MG63 (cell line): ENCODE results near the gene SH2B2. TPM values are rescaled to one million over a fixed set of nuclear protein-coding genes. Genes with fewer than 3 reads are reported as not detected.
A peak's percentile ranks its signal among the peaks of the same experiment; 100 is the strongest.

Experiments
- DNase-seq: peaks from one replicate; pipeline ENCODE4 v3.0.0-alpha.2; 2020
- H3K27me3 ChIP-seq: fragments of 250-450 bp; sonication (Bioruptor Pico); 2 replicates; pipeline ENCODE4 v1.5.1; 2020; ENCODE audit warnings: mild to moderate bottlenecking, moderate library complexity
- H3K36me3 ChIP-seq: fragments of 250-450 bp; sonication (Bioruptor Pico); 2 replicates; pipeline ENCODE4 v1.5.1; 2020; ENCODE audit warnings: mild to moderate bottlenecking, moderate library complexity
- H3K4me3 ChIP-seq: fragments of 250-450 bp; sonication (Bioruptor Pico); 2 replicates; pipeline ENCODE4 v1.5.1; 2020; ENCODE audit warnings: mild to moderate bottlenecking, moderate library complexity
- H3K9me3 ChIP-seq: fragments of 250-450 bp; sonication (Bioruptor Pico); 2 replicates; pipeline ENCODE4 v1.5.1; 2020; ENCODE audit warnings: mild to moderate bottlenecking, moderate library complexity
- total RNA-seq: library from RNA; depleted of rRNA; stranded (reverse); fragments of >200 nt; shearing (Covaris generic); gene quantifications from 2 replicates; pipeline ENCODE4 v1.2.3, GENCODE V29; 2014; ENCODE audit warnings: low replicate concordance; rRNA removed

SH2B2 gene
- 0.40 and 1.3 TPM in 2 replicates for total RNA-seq

DNA sequence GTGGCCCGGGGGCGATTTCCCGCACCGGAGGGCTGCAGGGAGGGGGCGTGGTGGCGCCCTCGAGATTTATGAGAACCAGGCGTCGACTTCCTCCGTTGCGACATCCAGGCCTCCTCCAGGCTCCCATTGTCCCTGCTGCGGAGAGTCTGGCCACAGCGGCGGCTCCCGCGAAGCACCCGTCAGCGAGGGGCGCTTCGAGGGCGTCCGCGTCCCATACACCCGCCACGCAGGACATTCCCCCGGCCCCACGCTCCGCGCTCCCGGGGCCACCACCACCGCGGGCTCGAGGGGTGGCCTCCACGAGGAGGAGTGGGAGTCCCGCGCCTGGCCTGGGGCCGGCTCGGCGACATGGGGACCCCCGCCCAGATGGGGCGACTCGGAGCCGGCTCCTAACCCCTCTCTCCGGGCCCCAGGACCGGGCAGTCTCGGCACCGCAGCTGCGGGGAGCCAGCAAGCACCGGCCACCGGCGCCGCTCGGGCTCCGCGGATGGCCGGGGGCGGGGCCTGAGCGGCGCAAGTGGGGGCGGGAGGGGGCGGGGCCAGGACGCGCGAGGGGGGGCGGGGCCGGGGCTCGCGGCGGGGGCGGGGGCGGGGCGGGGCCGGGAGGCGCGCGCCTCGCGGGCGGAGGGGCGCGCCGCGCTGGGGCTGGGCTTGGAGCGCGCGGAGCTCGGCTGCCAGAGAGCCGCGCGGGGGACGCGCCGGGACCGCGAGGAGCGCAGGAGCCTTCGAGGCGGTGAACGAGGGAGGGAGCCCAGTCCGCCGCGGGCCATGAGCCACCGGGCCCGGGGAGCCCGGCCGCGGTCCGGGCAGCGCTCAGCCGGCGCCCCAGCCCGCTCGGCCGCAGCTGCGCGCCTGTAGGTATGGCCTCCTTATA is at the start of gene SH2B2:
TSS of gene SH2B2 (plus strand) at position 632 of the 874 bp plus-strand sequence. CDS start 13,683 bp downstream, outside the sequence.
- peak; percentile 28 for DNase-seq
- H3K27me3 ChIP-seq, result no peaks in the 10 kb centered on the region
- H3K9me3 ChIP-seq, result no peaks in the 10 kb centered on the region
- H3K36me3 ChIP-seq, result no peaks in the 10 kb centered on the region
- H3K4me3 ChIP-seq, result peak within 1 kb of the TSS; percentile 49

DNA sequence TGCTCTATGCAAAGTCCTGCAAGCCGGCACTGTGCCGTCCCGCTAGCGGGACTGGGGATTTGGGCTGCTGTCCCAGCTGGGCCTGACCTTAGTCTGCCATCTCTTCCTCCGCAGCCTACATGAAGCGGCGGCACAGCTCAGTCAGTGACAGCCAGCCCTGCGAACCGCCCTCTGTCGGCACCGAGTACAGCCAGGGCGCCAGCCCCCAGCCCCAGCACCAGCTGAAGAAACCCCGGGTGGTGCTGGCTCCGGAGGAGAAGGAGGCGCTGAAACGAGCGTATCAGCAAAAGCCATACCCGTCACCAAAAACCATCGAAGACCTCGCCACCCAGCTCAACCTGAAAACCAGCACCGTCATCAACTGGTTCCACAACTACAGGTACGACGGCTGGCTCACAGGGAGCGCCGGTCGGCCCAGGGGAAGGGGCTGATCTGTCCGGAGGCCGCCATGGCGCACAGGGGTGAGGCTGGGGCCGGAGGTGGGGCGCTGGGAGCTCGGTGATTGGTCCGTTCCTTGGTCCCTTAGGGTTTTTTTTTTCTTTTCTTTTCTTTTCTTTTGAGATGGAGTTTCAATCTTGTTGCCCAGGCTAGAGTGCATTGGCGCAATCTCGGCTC is 47.4 kb upstream of the SH2B2 start:
- no peak for DNase-seq
- H3K36me3 ChIP-seq, result no peaks in the 10 kb centered on the region
- H3K4me3 ChIP-seq, result no peak overlapping the region
- no peaks in the 10 kb centered on the region for H3K9me3 ChIP-seq
- H3K27me3 ChIP-seq, result no peaks in the 10 kb centered on the region

DNA sequence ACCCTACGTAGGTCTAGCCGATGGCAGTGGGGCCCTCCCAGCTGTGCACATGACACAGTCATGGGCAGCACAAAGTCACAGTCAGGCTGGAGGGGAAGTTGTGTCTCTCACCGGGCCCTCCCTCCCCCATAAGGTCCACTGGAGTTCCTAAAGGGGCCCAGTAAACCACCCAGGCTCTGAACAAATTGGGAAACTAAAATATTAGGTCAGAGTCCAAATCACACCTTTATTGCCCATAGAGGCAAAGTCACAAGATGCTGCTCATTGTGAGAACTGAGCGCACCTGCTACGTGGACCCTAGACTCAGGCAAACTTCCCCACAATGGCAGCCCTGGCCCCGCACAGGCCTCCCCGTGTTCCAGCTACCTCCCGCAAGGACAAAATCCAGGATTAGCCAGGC is 45.2 kb upstream of the SH2B2 start:
- Histone ChIP-seq H3K9me3 (no peaks in the 10 kb centered on the region), H3K36me3 (no peaks in the 10 kb centered on the region), H3K4me3 (no peak overlapping the region), H3K27me3 (no peaks in the 10 kb centered on the region)
- no peak for DNase-seq

DNA sequence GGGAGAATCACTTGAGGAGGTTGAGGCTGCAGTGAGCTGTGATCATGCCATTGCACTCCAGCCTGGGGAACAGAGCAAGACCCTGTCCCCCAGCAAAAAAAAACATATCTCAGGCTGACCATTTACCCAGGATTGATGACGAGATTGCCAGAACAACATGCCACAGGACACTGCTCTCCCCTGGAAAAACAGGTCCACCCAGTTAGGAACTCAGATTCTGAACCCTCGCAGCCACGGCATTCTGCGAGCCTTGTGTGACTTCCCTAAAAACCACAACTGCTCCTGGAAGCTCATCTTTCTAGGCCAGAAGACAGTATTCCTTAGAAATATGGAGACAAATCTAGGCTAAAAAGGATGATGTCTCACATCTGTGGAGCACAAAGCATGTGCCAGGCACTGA is 42.1 kb upstream of the SH2B2 start:
- DNase-seq, result no peak
- no peaks in the 10 kb centered on the region for H3K36me3 ChIP-seq
- H3K9me3 ChIP-seq, result no peaks in the 10 kb centered on the region
- H3K4me3 ChIP-seq, result no peak overlapping the region
- H3K27me3 ChIP-seq, result no peaks in the 10 kb centered on the region

DNA sequence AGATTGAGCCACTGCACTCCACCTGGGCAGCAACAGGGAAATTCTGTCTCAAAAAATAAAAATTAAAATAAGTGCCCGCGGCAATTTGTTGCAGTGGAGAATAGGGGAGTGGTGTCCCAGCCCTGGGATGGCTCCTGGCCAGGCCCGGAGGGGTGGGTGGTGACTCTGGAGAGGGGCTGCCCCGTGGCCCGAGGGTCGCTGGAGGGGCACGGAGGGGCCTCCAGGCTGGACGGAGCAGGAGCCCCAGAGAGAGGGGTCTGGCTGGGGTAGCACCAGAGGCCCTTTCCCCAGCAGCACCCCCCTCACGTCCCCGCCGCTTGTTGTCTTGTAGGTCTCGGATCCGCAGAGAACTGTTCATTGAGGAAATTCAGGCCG is 38.6 kb upstream of the SH2B2 start:
- no peaks in the 10 kb centered on the region for H3K9me3 ChIP-seq
- no peaks in the 10 kb centered on the region for H3K36me3 ChIP-seq
- H3K4me3 ChIP-seq, result no peak overlapping the region
- H3K27me3 ChIP-seq, result no peaks in the 10 kb centered on the region
- DNase-seq, result no peak

DNA sequence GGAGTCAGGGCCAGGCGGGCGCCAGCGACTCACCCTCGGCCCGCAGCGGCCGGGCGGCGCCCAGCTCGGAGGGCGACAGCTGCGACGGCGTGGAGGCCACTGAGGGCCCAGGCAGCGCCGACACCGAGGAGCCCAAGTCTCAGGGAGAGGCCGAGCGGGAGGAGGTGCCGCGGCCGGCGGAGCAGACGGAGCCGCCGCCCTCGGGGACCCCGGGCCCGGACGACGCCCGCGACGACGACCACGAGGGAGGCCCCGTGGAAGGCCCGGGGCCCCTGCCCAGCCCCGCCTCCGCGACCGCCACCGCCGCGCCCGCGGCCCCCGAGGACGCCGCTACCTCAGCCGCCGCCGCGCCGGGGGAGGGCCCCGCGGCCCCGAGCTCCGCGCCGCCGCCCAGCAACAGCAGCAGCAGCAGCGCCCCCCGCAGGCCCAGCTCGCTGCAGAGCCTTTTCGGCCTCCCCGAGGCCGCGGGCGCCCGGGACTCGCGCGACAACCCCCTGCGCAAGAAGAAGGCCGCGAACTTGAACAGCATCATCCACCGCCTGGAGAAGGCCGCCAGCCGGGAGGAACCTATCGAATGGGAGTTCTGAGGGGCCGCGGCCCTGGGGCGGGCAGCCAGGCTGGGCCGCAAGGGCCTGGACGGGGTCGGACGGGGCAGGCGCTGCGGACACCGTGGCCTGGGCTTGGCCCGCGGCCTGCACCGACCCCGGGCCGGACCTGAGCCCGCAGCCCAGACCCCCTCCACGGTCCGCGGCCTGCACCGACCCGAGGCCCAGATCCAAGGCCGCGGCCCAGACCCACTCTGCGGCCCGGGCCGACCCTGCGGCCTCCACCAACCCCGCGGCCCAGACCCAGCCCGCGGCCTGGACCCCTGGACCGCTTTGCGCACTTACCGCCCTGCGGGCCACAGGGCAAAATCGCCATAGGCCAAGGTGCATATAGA is 37.9 kb upstream of the SH2B2 start:
- no peak for DNase-seq
- H3K36me3 ChIP-seq, result no peaks in the 10 kb centered on the region
- H3K27me3 ChIP-seq, result no peaks in the 10 kb centered on the region
- H3K9me3 ChIP-seq, result no peaks in the 10 kb centered on the region
- H3K4me3 ChIP-seq, result no peak overlapping the region

DNA sequence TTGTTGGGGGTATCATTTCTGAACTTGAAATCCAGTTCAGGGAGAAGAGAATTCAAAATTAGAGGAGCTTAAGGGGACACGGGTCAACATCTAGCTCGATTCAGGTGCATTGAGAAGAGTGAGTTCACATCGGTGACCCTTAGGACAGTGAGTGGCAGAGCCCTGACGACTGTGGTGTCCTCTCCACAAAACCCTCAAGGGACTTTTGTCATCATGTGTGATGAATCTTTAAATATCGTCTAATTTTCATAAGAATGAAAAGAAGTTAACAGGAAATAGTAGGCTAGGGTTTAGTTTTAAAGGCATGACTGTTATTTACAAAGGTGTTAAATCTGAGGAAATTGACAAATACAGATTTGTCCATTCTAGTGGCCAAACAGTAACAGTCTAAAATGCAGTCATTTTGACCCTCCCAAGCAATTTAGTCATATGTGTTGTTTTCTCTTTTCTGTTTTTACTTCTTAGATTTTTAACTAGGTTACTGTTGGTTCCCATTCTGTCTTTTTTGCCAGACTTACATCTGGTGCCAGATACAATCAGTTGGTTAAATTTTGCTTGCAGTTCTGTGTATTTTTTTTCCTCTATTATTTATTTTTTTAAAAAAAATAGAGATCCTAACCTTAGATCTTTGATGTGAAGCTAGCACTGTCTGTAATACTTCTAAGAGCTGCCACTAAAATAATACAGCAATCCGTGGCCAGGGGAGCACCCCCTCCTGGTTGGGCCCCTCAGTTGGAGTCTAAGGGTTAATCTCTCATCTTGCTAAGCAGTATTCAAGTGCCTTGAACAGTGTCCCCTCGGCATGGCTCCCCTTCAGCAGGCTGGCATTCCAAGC is 34.9 kb upstream of the SH2B2 start:
- no peaks in the 10 kb centered on the region for H3K36me3 ChIP-seq
- H3K4me3 ChIP-seq, result no peak overlapping the region
- no peaks in the 10 kb centered on the region for H3K9me3 ChIP-seq
- no peak for DNase-seq
- H3K27me3 ChIP-seq, result no peaks in the 10 kb centered on the region

DNA sequence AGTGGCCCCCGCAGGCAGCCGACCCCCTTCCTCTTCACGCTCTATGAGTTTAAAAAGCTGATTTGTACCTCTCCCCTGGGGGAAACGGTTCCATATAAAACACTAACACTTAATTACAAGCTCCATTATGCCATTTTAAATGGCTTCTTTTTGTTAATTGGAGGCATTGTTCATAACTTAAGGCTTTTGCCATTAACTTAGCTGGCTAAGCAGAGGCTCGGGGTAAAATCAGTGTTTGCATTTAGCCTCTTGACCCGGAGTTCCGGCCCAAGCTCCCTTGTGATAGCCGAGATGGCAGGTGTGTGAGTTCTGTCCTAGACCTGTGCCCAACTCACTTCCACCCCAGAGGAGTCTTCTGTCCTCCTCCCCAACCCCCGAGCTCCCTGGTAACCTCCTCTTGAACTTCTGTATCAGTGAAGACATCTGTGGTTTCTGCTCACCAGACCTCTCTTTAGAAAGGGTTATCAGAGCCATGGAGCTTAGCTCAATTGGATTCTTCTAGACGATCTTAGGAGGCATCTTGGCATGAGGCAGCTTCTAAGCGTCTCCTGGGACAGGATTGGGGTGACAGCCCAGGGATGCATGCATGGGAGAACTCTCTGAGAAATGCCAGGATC is 34.2 kb upstream of the SH2B2 start:
- no peaks in the 10 kb centered on the region for H3K27me3 ChIP-seq
- H3K9me3 ChIP-seq, result no peaks in the 10 kb centered on the region
- no peak for DNase-seq
- H3K36me3 ChIP-seq, result no peaks in the 10 kb centered on the region
- no peak overlapping the region for H3K4me3 ChIP-seq

DNA sequence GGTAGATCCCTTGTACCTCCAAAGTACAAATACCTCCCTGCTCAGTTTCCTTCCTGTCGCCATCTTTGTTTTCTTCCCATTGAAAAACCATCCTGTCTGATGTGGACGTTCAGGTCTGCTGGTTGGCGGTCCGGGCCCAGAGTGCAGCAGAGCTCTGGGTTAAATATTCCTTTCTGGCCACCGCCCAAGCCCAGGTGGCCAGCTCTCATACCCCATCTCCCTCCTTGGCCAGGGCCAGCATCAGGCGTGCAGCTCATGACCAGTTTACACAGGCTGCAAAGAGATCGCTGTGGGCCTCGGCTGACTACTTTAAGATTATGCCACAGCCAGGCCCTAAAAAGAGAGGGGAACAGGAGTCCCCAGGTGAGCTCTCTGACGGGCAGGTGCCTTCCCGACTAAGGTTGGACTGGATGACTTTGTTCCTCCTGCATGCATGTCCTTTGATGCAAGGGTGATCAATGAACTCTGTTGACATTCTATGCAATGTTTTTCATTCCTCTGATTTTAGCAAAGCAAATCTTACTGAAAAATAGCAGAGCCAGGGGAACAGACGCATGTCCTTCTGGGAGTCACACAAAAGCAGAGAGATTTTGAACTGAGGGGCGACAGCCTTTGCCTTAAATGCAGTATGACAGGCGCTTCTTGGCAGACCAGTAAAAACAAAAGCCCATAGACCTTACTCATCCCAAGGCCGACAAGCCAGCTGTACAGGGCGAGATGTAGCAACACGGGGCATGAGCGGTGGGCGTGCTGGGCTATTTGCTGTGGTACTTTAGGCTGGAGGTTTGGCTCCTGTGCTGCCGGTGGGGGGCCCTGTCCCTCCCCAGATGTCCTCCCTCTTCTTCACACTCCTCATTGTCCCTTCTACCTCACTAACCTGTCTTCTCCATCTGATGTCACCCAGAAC is 33.3 kb upstream of the SH2B2 start:
- no peak for DNase-seq
- Histone ChIP-seq H3K36me3 (no peaks in the 10 kb centered on the region), H3K27me3 (no peaks in the 10 kb centered on the region), H3K4me3 (no peak overlapping the region), H3K9me3 (no peaks in the 10 kb centered on the region)

DNA sequence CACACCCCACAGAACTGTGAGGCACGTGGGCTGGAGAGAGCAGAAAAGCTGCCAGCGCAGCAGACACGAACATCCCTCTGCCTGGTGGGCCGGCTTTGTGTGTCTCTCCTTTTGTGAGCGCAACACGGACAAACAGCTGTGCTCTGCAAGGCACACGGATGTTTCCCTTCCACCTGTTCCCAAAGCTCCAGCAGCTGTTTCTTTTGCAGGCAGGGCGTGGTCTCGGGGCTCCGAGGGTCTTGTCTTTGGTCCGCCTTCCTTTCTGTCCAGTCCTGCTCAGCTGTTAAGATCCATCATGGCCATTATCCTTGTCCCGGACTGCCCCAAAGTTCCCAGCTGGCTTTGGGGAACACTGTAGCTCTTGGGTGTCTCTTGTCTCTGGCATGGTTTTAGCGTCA is 32.7 kb upstream of the SH2B2 start:
- Histone ChIP-seq H3K4me3 (no peak overlapping the region), H3K36me3 (no peaks in the 10 kb centered on the region), H3K9me3 (no peaks in the 10 kb centered on the region), H3K27me3 (no peaks in the 10 kb centered on the region)
- DNase-seq, result no peak

DNA sequence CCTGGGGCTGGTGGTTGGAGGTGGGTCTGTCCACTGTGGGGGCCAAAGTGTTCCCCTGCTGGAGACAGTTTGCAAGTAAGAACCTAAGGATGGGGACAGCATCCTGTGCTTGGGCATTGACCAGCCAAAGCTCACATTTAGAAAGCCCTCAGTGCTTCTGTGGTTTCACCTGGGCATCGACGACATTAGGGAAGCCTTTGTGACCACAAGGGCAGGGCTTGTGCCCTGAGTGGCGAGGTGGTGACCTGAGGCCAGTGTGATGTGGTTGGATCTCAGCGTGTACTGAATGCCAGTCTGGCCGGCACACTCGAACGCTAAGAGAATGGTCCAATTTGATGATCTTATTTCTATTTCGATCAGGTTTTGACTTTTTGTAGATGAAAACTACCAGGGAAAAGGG is 32.1 kb upstream of the SH2B2 start:
- Histone ChIP-seq H3K36me3 (no peaks in the 10 kb centered on the region), H3K9me3 (no peaks in the 10 kb centered on the region), H3K4me3 (no peak overlapping the region), H3K27me3 (no peaks in the 10 kb centered on the region)
- DNase-seq, result no peak

DNA sequence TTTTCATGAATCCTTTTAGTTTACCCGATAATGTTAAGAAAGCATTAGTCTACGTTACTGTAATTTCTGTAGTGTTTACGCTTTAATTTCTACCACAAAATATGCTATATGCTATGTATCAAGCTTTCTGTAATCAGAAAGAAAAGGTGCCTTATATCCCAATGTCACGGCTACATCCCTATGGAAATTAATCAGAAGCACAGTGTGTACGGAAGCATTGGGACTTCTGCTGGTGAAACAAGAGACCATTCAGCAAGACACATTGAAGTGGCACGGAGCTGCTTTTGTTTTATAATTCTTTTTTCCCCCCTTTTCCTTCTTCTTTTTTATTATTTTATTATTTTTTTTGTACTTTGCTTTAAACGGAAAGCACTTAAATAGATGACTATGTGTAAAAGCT is 31.2 kb upstream of the SH2B2 start:
- DNase-seq, result no peak

DNA sequence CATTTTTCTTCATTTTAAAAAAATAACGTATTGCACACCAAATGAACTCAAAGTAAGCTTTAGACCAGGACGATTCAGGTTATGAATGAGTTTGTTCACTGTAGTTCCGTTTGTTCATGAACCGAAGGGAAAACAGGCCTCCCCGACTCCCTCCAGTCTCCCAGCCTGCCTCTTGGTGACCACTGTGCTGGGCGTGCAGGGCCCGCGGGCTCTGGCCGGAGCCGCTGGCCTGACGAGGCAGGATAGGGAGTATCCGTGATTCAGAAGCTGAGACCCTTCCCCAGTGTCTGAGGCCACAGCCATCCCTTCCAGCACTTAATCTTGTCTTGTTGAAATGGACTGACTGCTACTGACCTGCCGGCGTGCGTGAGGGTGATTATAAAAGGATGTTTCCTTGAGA is 30.8 kb upstream of the SH2B2 start:
- H3K4me3 ChIP-seq, result no peak overlapping the region
- H3K9me3 ChIP-seq, result no peaks in the 10 kb centered on the region
- H3K27me3 ChIP-seq, result no peaks in the 10 kb centered on the region
- no peak for DNase-seq
- no peaks in the 10 kb centered on the region for H3K36me3 ChIP-seq

More for the DNA sequence above, 31.2 kb upstream of the SH2B2 start:
- H3K27me3 ChIP-seq, result no peaks in the 10 kb centered on the region
- no peaks in the 10 kb centered on the region for H3K9me3 ChIP-seq
- H3K36me3 ChIP-seq, result no peaks in the 10 kb centered on the region
- no peak overlapping the region for H3K4me3 ChIP-seq

DNA sequence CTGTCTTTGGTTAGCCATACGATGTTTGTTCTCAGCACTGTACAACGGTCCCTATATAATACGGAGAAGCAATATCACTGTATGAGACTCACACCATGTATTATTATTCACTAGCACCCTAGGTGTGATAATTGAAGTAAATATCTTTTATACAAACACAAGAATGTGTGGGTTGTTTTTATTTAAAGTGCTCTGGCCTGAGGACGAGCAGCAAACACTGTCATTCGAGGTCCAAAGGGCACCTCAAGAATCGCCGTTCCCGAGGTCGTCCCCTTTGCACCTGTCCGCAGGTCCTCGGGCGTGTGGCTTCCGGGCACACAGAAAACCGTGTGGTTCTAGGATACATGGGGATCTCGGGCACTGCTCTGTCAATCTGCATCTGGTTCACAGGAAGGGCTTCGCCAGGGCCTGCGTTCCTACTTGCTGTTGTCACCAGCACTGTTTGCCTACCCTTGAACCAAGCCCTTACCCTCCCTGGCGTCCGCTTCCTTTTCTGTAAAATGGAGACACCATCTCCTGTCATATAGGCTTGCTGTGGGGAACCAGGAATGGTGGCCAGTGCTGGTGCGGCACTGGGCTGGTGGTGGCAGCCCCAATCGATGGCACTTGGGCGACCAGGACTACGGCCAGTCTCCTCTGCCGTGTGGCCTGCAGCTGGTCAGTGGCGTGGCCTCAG is 28.5 kb upstream of the SH2B2 start:
- Histone ChIP-seq H3K9me3 (no peaks in the 10 kb centered on the region), H3K4me3 (no peak overlapping the region), H3K36me3 (no peaks in the 10 kb centered on the region), H3K27me3 (no peaks in the 10 kb centered on the region)
- DNase-seq, result no peak

DNA sequence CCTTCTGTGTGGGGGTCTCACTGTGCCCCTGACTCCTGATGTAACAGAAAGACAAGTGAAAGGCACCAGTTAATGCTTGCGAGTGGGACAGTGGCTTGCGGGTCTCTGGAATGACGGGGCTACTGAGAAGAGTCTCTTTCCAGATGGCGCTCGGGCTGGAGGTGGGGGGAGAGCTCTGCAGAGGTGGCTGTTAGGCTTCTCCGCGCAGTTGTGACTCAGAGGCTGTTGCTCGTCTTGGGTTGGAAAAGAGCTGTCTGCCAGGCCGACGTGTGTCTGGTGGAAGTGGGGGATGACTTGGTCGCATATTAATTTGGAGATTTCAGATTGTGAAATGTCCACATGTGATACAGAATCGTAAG is 27.9 kb upstream of the SH2B2 start:
- Histone ChIP-seq H3K27me3 (no peaks in the 10 kb centered on the region), H3K4me3 (no peak overlapping the region), H3K9me3 (no peaks in the 10 kb centered on the region), H3K36me3 (no peaks in the 10 kb centered on the region)
- DNase-seq, result no peak
